HUES64 (cell line): ENCODE results near the gene CNR2.
"Not testable (repeated sequence)": the region's sequence is repeated elsewhere in the genome, so short reads cannot be mapped to it uniquely, and the experiment has no call there.

ENCODE experiments used
- H3K27ac ChIP-seq: 2 replicates; pipeline ENCODE4 v1.7.0; 2013; ENCODE audit warnings: low read depth, low read length, inconsistent platforms
- H3K27me3 ChIP-seq: 2 replicates; pipeline ENCODE4 v1.6.1; 2013; ENCODE audit warnings: mild to moderate bottlenecking, low read length; ENCODE audit not compliant: insufficient read depth
- H3K36me3 ChIP-seq: 2 replicates; pipeline ENCODE4 v1.6.1; 2013; ENCODE audit warnings: mild to moderate bottlenecking, low read length; ENCODE audit not compliant: insufficient read depth
- H3K4me1 ChIP-seq: 2 replicates; pipeline ENCODE4 v1.6.1; 2013; ENCODE audit warnings: mild to moderate bottlenecking, low read length, moderate library complexity; ENCODE audit not compliant: insufficient read depth
- H3K4me3 ChIP-seq: 2 replicates; pipeline ENCODE4 v1.5.1; 2013; ENCODE audit warnings: mild to moderate bottlenecking, low read length, moderate library complexity
- H3K9ac ChIP-seq: 2 replicates; pipeline ENCODE4 v1.6.1; 2013; ENCODE audit warnings: mild to moderate bottlenecking, low read depth, low read length
- H3K9me3 ChIP-seq: 2 replicates; pipeline ENCODE4 v1.6.1; 2013; ENCODE audit warnings: low read depth, low read length; ENCODE audit not compliant: insufficient read depth
- WGBS: fragments of 150-250, 120-280 bp; methylation state at CpG from one replicate; pipeline ENCODE4 v1.1.7; 2013; ENCODE audit warnings: missing lambda C conversion rate; 5-methylcytosine and 5-hydroxymethylcytosine counted together

Gene CNR2

DNA sequence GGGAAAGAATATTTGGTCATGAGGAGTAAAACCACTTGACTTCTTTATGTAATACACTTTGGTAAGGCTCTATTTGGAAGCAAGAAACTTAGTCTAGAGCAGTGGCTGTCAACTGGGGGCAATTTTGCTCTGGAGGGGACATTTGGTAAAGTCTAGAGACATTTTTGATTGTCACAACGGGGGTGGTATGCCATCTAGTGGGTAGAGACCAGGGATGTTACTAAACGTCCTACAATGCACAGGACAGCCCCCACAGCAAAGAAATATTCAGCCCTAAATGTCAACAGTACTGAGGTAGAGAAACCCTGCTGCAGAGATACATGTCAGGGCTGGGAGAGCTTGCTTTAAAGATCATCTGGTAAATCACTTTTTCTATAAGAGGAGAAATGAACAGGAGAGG, 58.6 kb downstream of the CNR2 start:
- Histone ChIP-seq H3K9ac (no peak overlapping the region), H3K27me3 (no peaks in the 10 kb centered on the region), H3K36me3 (no peaks in the 10 kb centered on the region), H3K4me1 (no peaks in the 10 kb centered on the region), H3K27ac (no peak overlapping the region), H3K9me3 (0 out of 2 replicates have a peak, but pooled peaks cover 2% of the 10 kb centered on the region), H3K4me3 (no peak overlapping the region)
- WGBS, result 41% methylated on average over 2 of the region's 2 CpGs

DNA sequence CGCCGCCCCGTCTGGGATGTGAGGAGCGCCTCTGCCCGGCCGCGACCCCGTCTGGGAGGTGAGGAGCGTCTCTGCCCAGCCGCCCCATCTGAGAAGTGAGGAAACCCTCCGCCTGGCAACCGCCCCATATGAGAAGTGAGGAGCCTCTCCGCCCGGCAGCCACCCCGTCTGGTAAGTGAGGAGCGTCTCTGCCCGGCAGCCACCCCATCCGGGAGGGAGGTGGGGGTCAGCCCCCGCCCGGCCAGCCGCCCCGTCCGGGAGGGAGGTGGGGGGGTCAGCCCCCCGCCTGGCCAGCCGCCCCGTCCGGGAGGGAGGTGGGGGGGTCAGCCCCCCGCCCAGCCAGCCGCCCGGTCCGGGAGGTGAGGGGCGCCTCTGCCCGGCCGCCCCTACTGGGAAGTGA, 60.0 kb downstream of the CNR2 start:
- not testable (repeated sequence) for H3K27me3 ChIP-seq, H3K4me1 ChIP-seq, H3K27ac ChIP-seq, H3K9me3 ChIP-seq, H3K36me3 ChIP-seq, H3K9ac ChIP-seq, H3K4me3 ChIP-seq
- WGBS, result 90% methylated on average over 27 of the region's 34 CpGs

DNA sequence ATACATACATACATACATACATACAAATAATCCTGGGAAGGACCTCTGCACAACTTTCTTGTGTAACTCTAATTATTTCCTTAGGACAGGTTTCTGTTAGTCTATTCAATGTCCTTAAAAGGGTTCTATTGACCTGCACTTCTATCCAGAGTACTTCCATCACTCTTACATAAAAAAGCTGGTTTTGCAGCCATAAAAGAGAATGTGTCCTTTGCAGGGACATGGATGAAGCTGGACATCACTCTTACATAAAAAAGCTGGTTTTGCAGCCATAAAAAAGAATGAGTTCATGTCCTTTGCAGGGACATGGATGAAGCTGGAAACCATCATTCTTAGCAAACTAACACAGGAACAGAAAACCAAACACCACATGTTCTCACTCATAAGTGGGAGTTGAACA, 61.8 kb downstream of the CNR2 start:
- H3K9ac ChIP-seq, H3K27ac ChIP-seq, H3K9me3 ChIP-seq, H3K4me3 ChIP-seq, H3K36me3 ChIP-seq, H3K4me1 ChIP-seq, H3K27me3 ChIP-seq: not testable (repeated sequence)

DNA sequence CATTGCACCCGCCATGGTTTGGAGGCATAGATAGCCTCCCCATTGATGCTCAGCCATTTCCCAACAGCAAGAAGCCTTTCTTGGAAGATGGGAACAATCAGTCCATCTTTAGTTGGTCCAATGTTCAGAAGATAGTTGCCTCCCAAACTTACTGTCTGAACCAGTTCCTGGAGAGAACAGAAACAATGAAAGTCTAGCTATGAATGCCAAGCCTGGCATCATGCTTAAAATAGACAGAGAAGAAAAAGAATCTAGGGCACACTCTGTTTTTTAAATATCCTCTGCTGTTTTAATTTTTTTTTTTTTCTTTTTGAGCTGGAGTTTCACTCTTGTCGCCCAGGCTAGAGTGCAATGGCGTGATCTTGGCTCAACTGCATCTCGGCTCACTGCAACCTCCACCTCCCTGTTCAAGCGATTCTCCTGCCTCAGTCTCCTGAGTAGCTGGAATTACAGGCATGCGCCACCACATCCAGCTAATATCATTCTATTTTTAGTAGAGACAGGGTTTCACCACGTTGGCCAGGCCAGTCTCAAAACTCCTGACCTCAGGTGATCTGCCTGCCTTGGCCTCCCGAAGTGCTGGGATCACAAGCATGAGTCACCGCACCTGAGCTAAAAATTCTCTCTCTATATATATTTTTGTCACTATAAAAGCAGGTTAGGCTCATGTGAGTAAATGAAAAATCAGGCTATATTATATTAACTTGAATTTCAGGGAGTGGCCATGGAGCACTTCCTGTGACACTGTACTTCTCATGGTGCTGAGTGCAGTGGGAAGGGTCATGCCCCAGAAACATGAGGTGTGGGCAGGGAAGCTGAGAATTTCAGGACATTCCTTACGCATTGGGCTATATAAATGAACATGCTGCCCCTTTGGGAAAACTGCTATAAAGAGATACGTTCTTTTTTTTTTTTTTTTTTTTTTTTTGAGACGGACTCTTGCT, 64.2 kb downstream of the CNR2 start:
- no peak overlapping the region for H3K4me3 ChIP-seq
- no peak overlapping the region for H3K9ac ChIP-seq
- no peaks in the 10 kb centered on the region for H3K4me1 ChIP-seq
- no peak overlapping the region for H3K27ac ChIP-seq
- no peaks in the 10 kb centered on the region for H3K27me3 ChIP-seq
- WGBS, result 89% methylated on average over 11 of the region's 12 CpGs
- no peaks in the 10 kb centered on the region for H3K36me3 ChIP-seq
- H3K9me3 ChIP-seq, result 0 out of 2 replicates have a peak, but pooled peaks cover 5% of the 10 kb centered on the region

DNA sequence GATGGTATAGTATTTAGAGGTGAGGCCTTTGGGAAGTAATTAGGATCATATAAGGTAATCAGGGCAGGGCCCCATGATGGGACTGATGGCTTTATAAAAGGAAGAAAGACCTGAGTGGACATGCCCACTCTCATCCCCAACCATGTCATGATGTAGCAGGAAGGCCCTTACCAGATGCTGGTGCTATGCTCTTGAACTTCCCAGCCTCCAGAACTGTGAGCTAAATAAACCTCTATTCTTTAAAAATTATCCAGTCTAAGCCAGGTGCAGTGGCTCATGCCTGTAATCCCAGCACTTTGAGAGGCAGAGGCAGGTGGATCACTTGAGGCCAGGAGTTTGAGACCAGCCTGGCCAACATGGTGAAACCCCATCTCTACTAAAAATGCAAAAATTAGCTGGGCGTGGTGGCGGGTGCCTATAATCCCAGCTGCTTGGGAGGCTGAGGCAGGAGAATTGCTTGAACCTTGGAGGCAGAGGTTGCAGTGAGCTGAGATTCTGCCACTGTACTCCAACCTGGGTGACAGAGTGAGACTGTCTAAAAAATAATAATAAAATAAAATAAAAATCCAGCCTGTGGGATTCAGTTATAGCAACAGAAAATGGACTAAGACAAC, 65.6 kb downstream of the CNR2 start:
- not testable (repeated sequence) for H3K4me3 ChIP-seq, H3K9ac ChIP-seq, H3K36me3 ChIP-seq, H3K27ac ChIP-seq, H3K9me3 ChIP-seq, H3K4me1 ChIP-seq, H3K27me3 ChIP-seq
- 94% methylated on average over 2 of the region's 2 CpGs for WGBS

DNA sequence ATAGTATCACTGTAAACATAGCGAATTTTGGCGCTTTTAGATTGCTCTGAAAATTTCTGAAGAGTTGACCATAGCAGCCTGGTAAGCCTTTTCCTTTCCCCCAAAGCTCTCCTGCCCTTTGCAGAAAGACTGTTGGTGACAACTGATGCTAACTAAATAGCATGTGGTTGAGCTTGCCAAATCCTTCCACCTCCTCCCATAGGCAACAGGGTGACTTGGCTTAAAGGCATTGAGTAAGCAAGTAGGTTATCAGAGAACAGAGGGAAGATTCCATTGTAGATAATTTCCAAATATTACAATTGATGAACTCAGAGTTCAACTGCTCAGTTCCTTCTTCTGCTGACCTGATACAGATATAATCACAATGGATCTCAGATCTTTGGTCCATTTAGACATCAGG, 68.0 kb downstream of the CNR2 start:
- H3K9me3 ChIP-seq, result 0 out of 2 replicates have a peak, but pooled peaks cover 4% of the 10 kb centered on the region
- no peak overlapping the region for H3K9ac ChIP-seq
- peaks cover 3% of the 10 kb centered on the region; the same call in 1 of the 2 replicates for H3K27me3 ChIP-seq
- no peak overlapping the region for H3K27ac ChIP-seq
- H3K4me3 ChIP-seq, result no peak overlapping the region
- no peaks in the 10 kb centered on the region for H3K36me3 ChIP-seq
- no peaks in the 10 kb centered on the region for H3K4me1 ChIP-seq
- 100% methylated on average over 2 of the region's 2 CpGs for WGBS

DNA sequence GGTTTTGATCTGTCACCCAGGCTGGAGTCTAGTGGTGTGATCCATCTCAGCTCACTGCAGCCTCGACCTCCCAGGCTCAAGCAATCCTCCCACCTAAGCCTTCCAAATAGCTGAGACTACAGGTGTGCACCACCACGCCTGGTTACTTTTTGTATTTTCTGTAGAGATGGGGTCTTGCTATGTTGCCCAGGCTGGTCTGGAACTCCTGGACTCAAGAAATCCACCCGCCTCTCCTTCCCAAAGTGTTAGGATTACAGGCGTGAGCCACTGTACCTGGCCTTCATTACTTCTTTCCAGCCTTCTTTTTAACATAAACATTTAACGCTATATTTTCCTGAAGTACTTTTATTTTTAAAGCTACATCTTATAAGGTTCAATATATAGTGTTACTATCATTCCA, 69.5 kb downstream of the CNR2 start:
- Histone ChIP-seq H3K9ac (no peak overlapping the region), H3K27ac (no peak overlapping the region), H3K4me3 (no peak overlapping the region), H3K9me3 (0 out of 2 replicates have a peak, but pooled peaks cover 4% of the 10 kb centered on the region), H3K36me3 (no peaks in the 10 kb centered on the region), H3K27me3 (peaks cover 6% of the 10 kb centered on the region; the same call in 1 of the 2 replicates), H3K4me1 (no peaks in the 10 kb centered on the region)
- WGBS, result 83% methylated on average over 5 of the region's 5 CpGs

DNA sequence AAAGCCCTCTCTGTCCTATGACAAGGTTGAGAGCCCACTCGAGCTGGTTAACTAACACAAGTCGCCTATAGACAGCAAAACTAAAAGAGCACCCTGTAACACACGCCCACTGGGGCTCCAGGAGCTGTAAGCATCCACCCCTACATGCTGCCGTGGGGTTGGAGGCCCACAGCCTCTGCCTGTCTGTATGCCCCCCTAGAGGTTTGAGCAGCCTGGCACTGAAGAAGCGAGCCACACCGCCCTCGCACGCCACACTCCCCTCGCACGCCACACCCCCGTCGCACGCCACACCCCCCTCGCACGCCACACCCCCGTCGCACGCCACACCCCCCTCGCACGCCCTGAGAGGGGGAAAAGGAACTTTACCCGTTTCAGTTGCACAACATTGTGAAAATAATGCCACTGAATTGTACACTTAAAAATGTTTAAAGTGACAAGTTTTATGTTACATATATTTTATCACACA, 74.7 kb downstream of the CNR2 start:
- peak overlapping the region; percentile 56 for H3K4me3 ChIP-seq
- H3K9ac ChIP-seq, result no peak overlapping the region
- peaks cover 25% of the 10 kb centered on the region for H3K27me3 ChIP-seq
- H3K4me1 ChIP-seq, result no peaks in the 10 kb centered on the region
- no peaks in the 10 kb centered on the region for H3K9me3 ChIP-seq
- WGBS, result 3% methylated on average over 10 of the region's 21 CpGs
- H3K36me3 ChIP-seq, result no peaks in the 10 kb centered on the region
- no peak overlapping the region for H3K27ac ChIP-seq

DNA sequence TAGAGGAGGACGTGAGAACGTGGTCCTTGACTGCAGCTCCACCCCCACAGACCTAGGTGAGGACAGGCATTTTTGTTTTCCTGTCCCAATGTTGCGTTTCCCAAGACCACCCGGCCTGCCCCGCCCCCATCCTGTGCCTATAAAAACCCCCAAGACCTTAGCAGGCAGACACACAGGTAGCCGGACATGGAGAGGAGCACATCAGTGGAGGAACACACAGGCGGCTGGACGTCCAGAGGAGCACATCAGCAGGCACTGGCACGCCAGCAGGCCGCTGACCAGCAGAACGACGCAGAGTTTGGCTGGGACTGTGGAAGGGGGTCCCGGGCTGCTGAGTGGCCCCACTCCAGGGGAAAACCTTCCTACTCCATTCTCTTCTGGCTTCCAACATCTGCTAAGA, 75.3 kb downstream of the CNR2 start:
- Histone ChIP-seq H3K27me3 (peaks cover 25% of the 10 kb centered on the region), H3K9ac (no peak overlapping the region), H3K9me3 (no peaks in the 10 kb centered on the region), H3K27ac (no peak overlapping the region), H3K4me1 (no peaks in the 10 kb centered on the region), H3K36me3 (no peaks in the 10 kb centered on the region), H3K4me3 (peak overlapping the region; percentile 56)
- 18% methylated on average over 13 of the region's 13 CpGs for WGBS

DNA sequence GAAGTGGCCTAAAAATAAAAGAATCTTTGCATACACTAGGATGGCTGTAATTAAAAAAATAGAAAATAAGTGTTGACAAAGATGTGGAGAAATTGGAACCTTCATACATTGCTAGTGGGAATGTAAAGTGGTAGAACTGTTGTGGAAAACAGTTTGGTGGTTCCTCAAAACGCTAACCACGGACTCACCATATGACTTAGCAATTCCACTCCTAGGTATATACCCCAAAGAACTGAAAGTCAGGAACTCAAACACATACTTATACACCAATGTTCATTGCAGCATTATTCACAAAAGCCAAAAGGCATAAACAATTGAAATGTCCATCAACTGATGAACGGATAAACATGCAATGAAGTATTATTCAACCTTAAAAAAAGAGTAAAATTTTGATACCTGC, 77.1 kb downstream of the CNR2 start:
- no peaks in the 10 kb centered on the region for H3K9me3 ChIP-seq
- H3K4me1 ChIP-seq, result no peaks in the 10 kb centered on the region
- no peaks in the 10 kb centered on the region for H3K36me3 ChIP-seq
- WGBS, result 88% methylated on average over 3 of the region's 3 CpGs
- H3K27me3 ChIP-seq, result peaks cover 21% of the 10 kb centered on the region
- no peak overlapping the region for H3K9ac ChIP-seq
- no peak overlapping the region for H3K27ac ChIP-seq
- no peak overlapping the region for H3K4me3 ChIP-seq

DNA sequence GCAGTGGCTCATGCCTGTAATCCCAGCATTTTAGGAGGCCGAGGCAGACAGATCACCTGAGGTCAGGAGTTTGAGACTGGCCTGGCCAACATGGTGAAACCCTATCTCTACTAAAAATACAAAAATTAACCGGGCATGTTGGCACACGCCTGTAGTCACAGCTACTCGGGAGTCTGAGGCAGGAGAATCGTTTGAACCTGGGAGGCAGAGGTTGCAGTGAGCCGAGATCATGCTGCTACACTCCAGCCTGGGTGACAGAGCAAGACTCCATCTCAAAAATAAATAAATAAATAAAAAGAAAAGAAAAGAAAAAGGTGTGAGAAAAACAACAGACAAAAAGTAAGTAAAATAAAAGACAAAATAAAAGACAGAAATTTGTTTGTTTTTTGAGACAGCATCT, 79.0 kb downstream of the CNR2 start:
- not testable (repeated sequence) for H3K9ac ChIP-seq, H3K27ac ChIP-seq, H3K4me3 ChIP-seq, H3K36me3 ChIP-seq, H3K4me1 ChIP-seq, H3K9me3 ChIP-seq
- H3K27me3 ChIP-seq, result peaks cover 21% of the 10 kb centered on the region
- WGBS, result 91% methylated on average over 6 of the region's 6 CpGs
